ENCODE measurements around the gene PPP2R3C. TPM values are rescaled to one million over a fixed set of nuclear protein-coding genes. Genes with fewer than 3 reads are reported as not detected.
A peak's percentile ranks its signal among the peaks of the same experiment; 100 is the strongest.

Gene PPP2R3C
- total RNA-seq (10 to 100 TPM; 26.2 to 32.5 TPM), polyA plus RNA-seq (ENCODE audit: insufficient read length in 6 of 6) (10 to 100 TPM; 43.6 to 57.1 (median 49.7) TPM)
- long read RNA-seq, donor 1, transcript PPP2R3C-201 (13 exons, 1,839 nt) = major isoform, 5 of 17 reads
- long read RNA-seq, donor 1, partial matches to known transcripts = 7 of 17 reads
- long read RNA-seq, donor 1, other reads (novel, unspliced or antisense) = 0 of 17 reads
- long read RNA-seq, donor 2, transcript PPP2R3C-217 (12 exons, 1,846 nt) = major isoform, 5 of 10 reads
- long read RNA-seq, donor 2, partial matches to known transcripts = 0 of 10 reads
- long read RNA-seq, donor 2, other reads (novel, unspliced or antisense) = 0 of 10 reads
- long read RNA-seq, donor 3, transcript PPP2R3C-201 (13 exons, 1,839 nt) = major isoform, 7 of 24 reads
- long read RNA-seq, donor 3, partial matches to known transcripts = 13 of 24 reads
- long read RNA-seq, donor 3, other reads (novel, unspliced or antisense) = 0 of 24 reads
- long read RNA-seq, donor 4, partial matches to known transcripts = 3 of 16 reads
- long read RNA-seq, donor 4, other reads (novel, unspliced or antisense) = 6 of 16 reads
- long read RNA-seq, donor 5, transcript PPP2R3C-201 (13 exons, 1,839 nt) = major isoform, 7 of 9 reads
- long read RNA-seq, donor 5, partial matches to known transcripts = 0 of 9 reads
- long read RNA-seq, donor 5, other reads (novel, unspliced or antisense) = 0 of 9 reads
- long read RNA-seq, donor 6, transcript PPP2R3C-201 (13 exons, 1,839 nt) = major isoform, 6 of 19 reads
- long read RNA-seq, donor 6, partial matches to known transcripts = 11 of 19 reads
- long read RNA-seq, donor 6, other reads (novel, unspliced or antisense) = 0 of 19 reads
- long read RNA-seq, donor 7, transcript PPP2R3C-201 (13 exons, 1,839 nt) = major isoform, 5 of 6 reads
- long read RNA-seq, donor 7, partial matches to known transcripts = 0 of 6 reads
- long read RNA-seq, donor 7, other reads (novel, unspliced or antisense) = 0 of 6 reads
- long read RNA-seq, donor 8, partial matches to known transcripts = 5 of 11 reads
- long read RNA-seq, donor 8, other reads (novel, unspliced or antisense) = 0 of 11 reads
- long read RNA-seq, donor 9 = 0 reads
- long read RNA-seq, donor 10, transcript PPP2R3C-217 (12 exons, 1,846 nt) = major isoform, 6 of 17 reads
- long read RNA-seq, donor 10, partial matches to known transcripts = 4 of 17 reads
- long read RNA-seq, donor 10, other reads (novel, unspliced or antisense) = 5 of 17 reads
- long read RNA-seq, donor 11, transcript PPP2R3C-201 (13 exons, 1,839 nt) = major isoform, 6 of 26 reads
- long read RNA-seq, donor 11, partial matches to known transcripts = 17 of 26 reads
- long read RNA-seq, donor 11, other reads (novel, unspliced or antisense) = 0 of 26 reads
- long read RNA-seq, donor 12, partial matches to known transcripts = 5 of 11 reads
- long read RNA-seq, donor 12, other reads (novel, unspliced or antisense) = 0 of 11 reads

GRCh38 chr14:35121887-35122695 lies at the start of gene PPP2R3C, which contains the start of gene PRORP:
TSS of gene PPP2R3C (minus strand) at chr14:35121990. CDS start at chr14:35121959, 31 bp downstream.
TSS of gene PRORP (plus strand) at chr14:35122552. CDS start at chr14:35123246, 694 bp downstream.
- Histone ChIP-seq H3K27ac (peak within 1 kb of the TSS; percentile 97 to 98), H3K27me3 (no peaks in the 10 kb centered on the region), H3K36me3 (peaks cover 0 to 22% of the 10 kb centered on the region in 2 donors), H3K4me1 (peaks cover 10 to 72% of the 10 kb centered on the region in 2 donors), H3K4me3 (peak within 1 kb of the TSS; percentile 74 to 78), H3K9me3 (no peaks in the 10 kb centered on the region)
- TF ChIP-seq, protein P1, sequence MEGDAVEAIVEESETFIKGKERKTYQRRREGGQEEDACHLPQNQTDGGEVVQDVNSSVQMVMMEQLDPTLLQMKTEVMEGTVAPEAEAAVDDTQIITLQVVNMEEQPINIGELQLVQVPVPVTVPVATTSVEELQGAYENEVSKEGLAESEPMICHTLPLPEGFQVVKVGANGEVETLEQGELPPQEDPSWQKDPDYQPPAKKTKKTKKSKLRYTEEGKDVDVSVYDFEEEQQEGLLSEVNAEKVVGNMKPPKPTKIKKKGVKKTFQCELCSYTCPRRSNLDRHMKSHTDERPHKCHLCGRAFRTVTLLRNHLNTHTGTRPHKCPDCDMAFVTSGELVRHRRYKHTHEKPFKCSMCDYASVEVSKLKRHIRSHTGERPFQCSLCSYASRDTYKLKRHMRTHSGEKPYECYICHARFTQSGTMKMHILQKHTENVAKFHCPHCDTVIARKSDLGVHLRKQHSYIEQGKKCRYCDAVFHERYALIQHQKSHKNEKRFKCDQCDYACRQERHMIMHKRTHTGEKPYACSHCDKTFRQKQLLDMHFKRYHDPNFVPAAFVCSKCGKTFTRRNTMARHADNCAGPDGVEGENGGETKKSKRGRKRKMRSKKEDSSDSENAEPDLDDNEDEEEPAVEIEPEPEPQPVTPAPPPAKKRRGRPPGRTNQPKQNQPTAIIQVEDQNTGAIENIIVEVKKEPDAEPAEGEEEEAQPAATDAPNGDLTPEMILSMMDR (IDR thresholded peaks at IDR 0.05) = no peak
- DNase-seq = peak; percentile 94 to 97 (median 96)
- ATAC-seq = peak; percentile 94
- intact Hi-C loops (cut with DNase I) = no loop called here

- DNase-seq (no peak), ATAC-seq (no peak)
- Histone ChIP-seq H3K27me3 (no peaks in the 10 kb centered on the region), H3K9me3 (no peaks in the 10 kb centered on the region), H3K27ac (no peak overlapping the region), H3K4me3 (no peak overlapping the region), H3K36me3 (peaks cover 0 to 17% of the 10 kb centered on the region in 2 donors), H3K4me1 (no peaks in the 10 kb centered on the region)
- TF ChIP-seq, protein P1 (IDR thresholded peaks at IDR 0.05) = no peak
- intact Hi-C loops (cut with DNase I) = no loop called here
Observed at GRCh38 chr14:35167496-35167895, 45.7 kb upstream of the PPP2R3C start.

DNA sequence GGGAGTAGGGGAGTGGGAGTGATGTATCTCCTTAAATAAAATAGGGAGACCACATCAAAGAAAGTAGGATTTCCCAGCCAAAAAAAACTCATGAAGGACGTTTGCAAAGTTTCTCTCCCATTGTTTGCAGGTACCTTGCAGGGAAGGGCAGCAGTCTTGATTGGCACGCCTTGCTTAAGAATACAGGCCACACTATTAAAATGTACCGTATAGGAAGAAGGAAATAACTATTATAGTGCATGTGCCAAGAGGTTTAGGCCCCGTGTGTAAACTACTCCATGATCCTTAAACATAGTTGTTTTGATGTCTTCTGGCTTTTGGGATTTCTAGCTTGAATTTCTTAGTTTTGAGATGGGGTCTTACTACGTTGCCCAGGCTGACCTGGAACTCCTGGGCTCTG lies 43.1 kb upstream of the PPP2R3C start:
- intact Hi-C loops (cut with DNase I) = no loop called here

GRCh38 chr14:35163384-35163783 lies 41.6 kb upstream of the PPP2R3C start:
- Histone ChIP-seq H3K27ac (no peak overlapping the region), H3K36me3 (peaks cover 0 to 15% of the 10 kb centered on the region in 2 donors), H3K4me1 (peaks cover 4 to 33% of the 10 kb centered on the region in 2 donors), H3K4me3 (no peak overlapping the region), H3K9me3 (no peaks in the 10 kb centered on the region), H3K27me3 (no peaks in the 10 kb centered on the region)
- intact Hi-C loops (cut with DNase I) = no loop called here
- no peak for DNase-seq
- ATAC-seq = no peak
- TF ChIP-seq, protein P1 (IDR thresholded peaks at IDR 0.05) = no peak

More for the DNA sequence above, 43.1 kb upstream of the PPP2R3C start:
- TF ChIP-seq, protein P1 (IDR thresholded peaks at IDR 0.05) = no peak
- ATAC-seq (no peak), DNase-seq (no peak)
- no peak overlapping the region for H3K4me3 ChIP-seq
- H3K9me3 ChIP-seq = no peaks in the 10 kb centered on the region
- H3K36me3 ChIP-seq = peaks cover 0 to 14% of the 10 kb centered on the region in 2 donors
- no peaks in the 10 kb centered on the region for H3K27me3 ChIP-seq
- peaks cover 4 to 20% of the 10 kb centered on the region in 2 donors for H3K4me1 ChIP-seq
- no peak overlapping the region for H3K27ac ChIP-seq

Data from left lung (tissue), 14 donors.